Transverse colon (tissue), 4 donors: ENCODE data around the gene TSPAN10. TPM values are rescaled to one million over a fixed set of nuclear protein-coding genes. Genes with fewer than 3 reads are reported as not detected.

ENCODE experiments used
- DNase-seq: peaks from one replicate; pipeline ENCODE4 v3.0.0-alpha.2; 2019
- H3K27ac ChIP-seq, 4 donors: fragments of 200-600 bp; sonication (generic); 2 replicates each; pipeline ENCODE4 v1.5.1; 2016 to 2018; ENCODE audit warnings: inconsistent platforms in 4 of 4
- H3K27me3 ChIP-seq: fragments of 200-600 bp; sonication (generic); 2 replicates; pipeline ENCODE4 v1.5.1; 2017; ENCODE audit warnings: inconsistent platforms
- H3K36me3 ChIP-seq, 4 donors: fragments of 200-600 bp; sonication (generic); 2 replicates each; pipeline ENCODE4 v1.5.1; 2017 to 2019; ENCODE audit warnings: inconsistent platforms in 4 of 4
- H3K4me1 ChIP-seq, 4 donors: fragments of 200-600 bp; sonication (generic); 2 replicates each; pipeline ENCODE4 v1.5.1; 2017 to 2020; ENCODE audit warnings: inconsistent platforms in 4 of 4
- H3K4me3 ChIP-seq, 4 donors: fragments of 200-600 bp; sonication (generic); 1 replicate in 1 of 4; 2 replicates in 3 of 4; pipeline versions ENCODE4 v1.5.1 to v1.6.1; 2017 to 2019; ENCODE audit warnings: inconsistent platforms in 4 of 4
- H3K9me3 ChIP-seq, 2 donors: fragments of 200-600 bp; sonication (generic); 2 replicates each; pipeline ENCODE4 v1.5.1; 2017 to 2019; ENCODE audit warnings: inconsistent platforms in 2 of 2
- EP300 ChIP-seq: sonication (generic); formaldehyde crosslinking; IDR thresholded peaks from one replicate; pipeline ENCODE4 v1.6.1; 2017; ENCODE audit warnings: antibody characterized with exemption, low read depth
- POLR2A ChIP-seq: fragments of 450-650 bp; IDR thresholded peaks from one replicate; pipeline ENCODE4 v1.6.1; 2016; ENCODE audit warnings: antibody characterized with exemption, mild to moderate bottlenecking, moderate library complexity
- POLR2AphosphoS5 ChIP-seq, 3 donors: sonication (generic); formaldehyde crosslinking; IDR thresholded peaks; one replicate each; pipeline ENCODE4 v1.6.1; 2016; ENCODE audit warnings: antibody characterized with exemption in 3 of 3
- WGBS, 2 donors: methylation state at CpG; one replicate each; pipeline ENCODE4 v1.1.5; 2018; ENCODE audit warnings: low coverage in 1 of 2; 5-methylcytosine and 5-hydroxymethylcytosine counted together
- in situ Hi-C, 4 donors: fragments of 200-750 bp; cut with MboI; loops; one replicate each; pipeline versions ENCODE4 v1.15.0 to v1.15.1; 2017; ENCODE audit warnings: low sequenced_read_pairs in 3 of 4, low pct_ligation_motif_present in 1 of 4, low pct_unique_long_range_greater_than_20kb in 1 of 4
- intact Hi-C: fragments of 100-400 bp; cut with DNase I; formaldehyde crosslinking; loops from one replicate; pipeline ENCODE4 v1.15.1; 2023; ENCODE audit warnings: low total_unique reads
- total RNA-seq, 4 donors: library from RNA; depleted of rRNA; stranded (reverse); fragments of >200 nt; gene quantifications; one replicate each; pipeline ENCODE4 v1.1.0, GENCODE V29; 2016
- TF ChIP-seq, protein P1 (sequence below), 5 experiments: fragments of 200-600 bp in 3 of 5; fragments of 450-650 bp in 2 of 5; sonication (generic) in 3 of 5; IDR thresholded peaks; 1 replicate in 2 of 5; 2 replicates in 3 of 5; pipeline ENCODE4 v1.5.1; 2016 to 2017; ENCODE audit warnings: antibody characterized with exemption in 5 of 5, inconsistent platforms in 3 of 5, mild to moderate bottlenecking in 2 of 5, moderate library complexity in 1 of 5

Gene TSPAN10
- total RNA-seq, 4 donors from 2014 or later = 0.48 to 0.55 TPM; not detected in 2

- H3K4me1 ChIP-seq = peaks cover 0 to 13% (median 3%) of the 10 kb centered on the region in 4 donors
- DNase-seq = no peak
- no peaks in the 10 kb centered on the region for H3K9me3 ChIP-seq
- H3K36me3 ChIP-seq = peaks cover 0 to 48% (median 20%) of the 10 kb centered on the region in 4 donors
- H3K4me3 ChIP-seq = no peak overlapping the region
- H3K27me3 ChIP-seq = no peaks in the 10 kb centered on the region
- WGBS, 2 donors = 90 to 92% methylated on average over 9 to 11 of the region's 11 CpGs
- in situ Hi-C loops (loop anchor here in 1 of 4 donors (25.0 kb wide), 1 partner anchor 342 kb away; no protein-coding TSS in a partner anchor), intact Hi-C loops (loop anchor here (5.0 kb wide), 1 partner anchor 352 kb away; no protein-coding TSS in a partner anchor)
- TF ChIP-seq, protein P1, sequence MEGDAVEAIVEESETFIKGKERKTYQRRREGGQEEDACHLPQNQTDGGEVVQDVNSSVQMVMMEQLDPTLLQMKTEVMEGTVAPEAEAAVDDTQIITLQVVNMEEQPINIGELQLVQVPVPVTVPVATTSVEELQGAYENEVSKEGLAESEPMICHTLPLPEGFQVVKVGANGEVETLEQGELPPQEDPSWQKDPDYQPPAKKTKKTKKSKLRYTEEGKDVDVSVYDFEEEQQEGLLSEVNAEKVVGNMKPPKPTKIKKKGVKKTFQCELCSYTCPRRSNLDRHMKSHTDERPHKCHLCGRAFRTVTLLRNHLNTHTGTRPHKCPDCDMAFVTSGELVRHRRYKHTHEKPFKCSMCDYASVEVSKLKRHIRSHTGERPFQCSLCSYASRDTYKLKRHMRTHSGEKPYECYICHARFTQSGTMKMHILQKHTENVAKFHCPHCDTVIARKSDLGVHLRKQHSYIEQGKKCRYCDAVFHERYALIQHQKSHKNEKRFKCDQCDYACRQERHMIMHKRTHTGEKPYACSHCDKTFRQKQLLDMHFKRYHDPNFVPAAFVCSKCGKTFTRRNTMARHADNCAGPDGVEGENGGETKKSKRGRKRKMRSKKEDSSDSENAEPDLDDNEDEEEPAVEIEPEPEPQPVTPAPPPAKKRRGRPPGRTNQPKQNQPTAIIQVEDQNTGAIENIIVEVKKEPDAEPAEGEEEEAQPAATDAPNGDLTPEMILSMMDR (IDR thresholded peaks at IDR 0.05) = no peak
- TF ChIP-seq POLR2A = no peak
- TF ChIP-seq EP300 = no peak
- no peak for TF ChIP-seq POLR2AphosphoS5 (IDR thresholded peaks at IDR 0.05)
- H3K27ac ChIP-seq = no peak overlapping the region
Measured at GRCh38 chr17:81603846-81604610, 33.0 kb upstream of the TSPAN10 start.

- WGBS, 2 donors = 78 to 82% methylated on average over 5 to 6 of the region's 6 CpGs
- no peak for DNase-seq
- intact Hi-C loops = no loop called here
- Histone ChIP-seq H3K36me3 (peaks cover 0 to 65% (median 29%) of the 10 kb centered on the region in 4 donors), H3K27me3 (no peaks in the 10 kb centered on the region), H3K4me1 (no peaks in the 10 kb centered on the region), H3K4me3 (no peak overlapping the region), H3K27ac (no peak overlapping the region), H3K9me3 (no peaks in the 10 kb centered on the region)
- TF ChIP-seq, protein P1 (IDR thresholded peaks at IDR 0.05) = no peak
- TF ChIP-seq POLR2A (no peak), EP300 (no peak), POLR2AphosphoS5 (IDR thresholded peaks at IDR 0.05) (no peak)
- in situ Hi-C loops = loop anchor here in 1 of 4 donors (25.0 kb wide), 1 partner anchor 345 kb away; no protein-coding TSS in a partner anchor
Measured at GRCh38 chr17:81607431-81607830, 29.6 kb upstream of the TSPAN10 start.

GRCh38 chr17:81608082-81608481 lies 28.9 kb upstream of the TSPAN10 start:
- no peaks in the 10 kb centered on the region for H3K4me1 ChIP-seq
- H3K9me3 ChIP-seq = no peaks in the 10 kb centered on the region
- no peaks in the 10 kb centered on the region for H3K27me3 ChIP-seq
- intact Hi-C loops (no loop called here), in situ Hi-C loops (loop anchor here in 1 of 4 donors (25.0 kb wide), 1 partner anchor 346 kb away; no protein-coding TSS in a partner anchor)
- DNase-seq = no peak
- no peak overlapping the region for H3K27ac ChIP-seq
- H3K36me3 ChIP-seq = peaks cover 0 to 63% (median 31%) of the 10 kb centered on the region in 4 donors
- WGBS, 2 donors = 100% methylated on average over 4 of the region's 4 CpGs; no CpG with 5 or more reads in 1 of the 2 donors
- no peak overlapping the region for H3K4me3 ChIP-seq
- TF ChIP-seq, protein P1 (IDR thresholded peaks at IDR 0.05) = no peak
- TF ChIP-seq EP300 (no peak), POLR2AphosphoS5 (IDR thresholded peaks at IDR 0.05) (no peak), POLR2A (no peak)

DNA sequence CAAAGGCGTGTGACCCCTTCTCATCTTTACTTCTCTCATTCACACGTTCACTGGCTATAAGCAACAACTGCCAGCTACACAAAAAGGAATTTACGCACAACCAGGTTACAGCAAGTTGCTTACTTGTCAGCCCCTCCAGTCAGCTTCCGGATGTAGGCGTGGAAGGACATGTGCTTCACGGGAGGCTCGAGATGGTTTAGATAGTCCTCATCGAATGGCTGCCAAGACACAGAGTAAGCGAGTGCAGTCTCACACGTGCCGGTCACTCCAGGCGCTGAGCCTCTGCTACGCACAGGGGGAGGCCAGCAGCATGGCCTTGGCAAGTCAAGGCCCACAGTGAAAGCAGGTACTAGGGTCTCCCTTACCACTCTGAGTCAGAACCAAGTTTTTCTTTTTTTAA lies 28.4 kb upstream of the TSPAN10 start:
- TF ChIP-seq POLR2AphosphoS5 (IDR thresholded peaks at IDR 0.05) (no peak), POLR2A (no peak), EP300 (no peak)
- TF ChIP-seq, protein P1 (IDR thresholded peaks at IDR 0.05) = no peak
- Histone ChIP-seq H3K36me3 (peaks cover 0 to 61% (median 29%) of the 10 kb centered on the region in 4 donors), H3K27me3 (no peaks in the 10 kb centered on the region), H3K4me1 (peaks cover 0 to 1% (median 0%) of the 10 kb centered on the region in 4 donors), H3K27ac (no peak overlapping the region), H3K9me3 (no peaks in the 10 kb centered on the region), H3K4me3 (no peak overlapping the region)
- in situ Hi-C loops = loop anchor here in 1 of 4 donors (25.0 kb wide), 1 partner anchor 346 kb away; no protein-coding TSS in a partner anchor
- 95% methylated on average over 13 of the region's 13 CpGs; no CpG with 5 or more reads in 1 of the 2 donors for WGBS, 2 donors
- DNase-seq = no peak
- intact Hi-C loops = no loop called here
